Stimulated activated CD4-positive, alpha-beta T cell treated with anti-CD3 and anti-CD28 coated beads, TNF-alpha, amount 100 ng/mL, for 1 hour (primary cell): ENCODE measurements around the gene JMJD1C.
"Not testable (repeated sequence)": the region's sequence is repeated elsewhere in the genome, so short reads cannot be mapped to it uniquely, and the experiment has no call there.

ENCODE experiments used
- DNase-seq, 3 donors: peaks; one replicate each; pipeline ENCODE4 v3.0.0-alpha.2; 2020; ENCODE audit warnings: low read depth in 3 of 3, low spot score in 1 of 3

The JMJD1C gene

DNA sequence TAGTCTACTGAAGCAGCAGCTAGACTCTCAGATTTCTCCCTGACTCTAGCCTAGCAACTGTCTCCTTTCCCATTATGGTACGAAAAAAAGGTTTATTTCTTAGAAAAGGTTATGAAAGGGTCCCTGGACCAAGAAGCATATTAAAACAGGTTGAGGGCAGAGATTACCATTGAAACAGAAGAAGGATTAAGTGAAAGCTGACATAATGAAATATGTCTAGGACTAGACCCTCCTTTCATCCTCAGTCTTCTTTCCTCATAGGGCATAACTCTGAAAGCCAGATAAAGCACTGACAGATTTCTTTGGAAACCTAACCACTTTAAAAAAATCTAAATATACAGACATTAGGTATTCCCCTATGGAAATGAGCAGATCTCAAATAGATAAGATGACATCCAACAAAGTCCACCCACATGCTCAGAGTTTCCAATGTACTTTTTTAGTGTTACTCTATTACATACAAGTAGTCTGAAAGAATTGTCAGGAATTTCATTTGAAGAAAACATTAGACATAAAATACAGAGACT, 58.6 kb downstream of the JMJD1C start:
- DNase-seq: no peak

DNA sequence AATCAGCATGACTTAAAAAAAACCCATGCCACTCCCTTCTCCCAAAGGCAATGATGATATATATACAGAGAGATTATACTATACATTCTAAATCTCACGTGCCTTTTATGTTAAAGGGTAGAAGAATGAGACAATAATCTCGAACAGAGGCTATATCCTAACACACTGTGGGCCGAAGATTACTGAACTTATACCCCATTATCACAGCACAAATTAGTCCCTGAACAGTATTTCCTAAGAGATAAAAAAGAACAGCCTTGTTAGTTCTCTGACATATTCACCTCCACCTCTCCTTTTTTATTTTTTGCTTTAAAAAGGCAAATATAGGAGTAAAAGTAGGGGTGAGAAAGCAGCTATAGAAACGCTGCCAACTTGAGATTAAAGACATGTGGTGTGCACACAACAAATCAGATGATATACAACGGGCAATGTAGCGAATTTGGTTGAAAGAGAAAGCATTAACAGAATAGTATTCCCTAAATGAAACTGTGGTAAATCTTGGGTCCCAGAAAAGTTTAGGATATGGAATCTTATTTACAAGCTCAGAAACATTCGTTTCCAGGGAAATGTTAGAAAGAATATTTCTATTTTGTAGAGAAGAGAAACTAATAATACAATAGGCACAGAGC, 69.5 kb downstream of the JMJD1C start:
- DNase-seq: no peak

DNA sequence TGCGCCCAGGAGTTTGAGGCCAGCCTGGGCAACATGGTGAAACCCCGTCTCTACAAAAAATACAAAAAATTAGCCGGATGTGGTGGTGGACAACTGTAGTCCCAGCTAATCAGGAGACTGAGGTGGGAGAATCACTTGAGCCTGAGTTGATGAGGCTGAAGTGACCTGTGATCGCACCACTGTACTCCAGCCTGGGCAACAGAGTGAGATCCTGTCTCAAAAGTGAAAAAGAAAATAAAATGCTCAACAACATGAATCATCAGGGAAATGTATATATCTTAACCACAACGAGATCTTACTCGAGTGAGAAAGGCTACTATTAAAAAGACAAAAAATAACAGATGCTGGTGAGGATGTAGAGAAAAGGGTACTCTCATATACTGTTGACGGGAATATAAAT, 72.7 kb downstream of the JMJD1C start:
- no peak for DNase-seq

DNA sequence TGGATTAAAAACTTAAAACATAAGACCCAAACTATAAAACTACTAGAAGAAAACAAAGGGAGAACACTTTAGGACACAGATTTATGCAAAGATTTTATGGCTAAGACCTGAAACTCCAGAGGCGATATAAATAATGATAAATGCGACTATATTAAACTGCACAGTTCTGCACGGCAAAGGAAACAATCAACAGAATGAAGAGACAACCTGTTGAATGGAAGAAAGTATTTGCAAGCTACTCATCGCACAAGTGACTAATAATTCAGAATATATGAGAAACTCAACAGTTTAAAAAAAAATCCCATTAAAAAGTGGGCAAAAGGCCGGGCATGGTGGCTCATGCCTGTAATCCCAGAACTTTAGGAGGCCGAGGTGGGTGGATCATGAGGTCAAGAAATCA, 73.6 kb downstream of the JMJD1C start:
- DNase-seq: no peak

DNA sequence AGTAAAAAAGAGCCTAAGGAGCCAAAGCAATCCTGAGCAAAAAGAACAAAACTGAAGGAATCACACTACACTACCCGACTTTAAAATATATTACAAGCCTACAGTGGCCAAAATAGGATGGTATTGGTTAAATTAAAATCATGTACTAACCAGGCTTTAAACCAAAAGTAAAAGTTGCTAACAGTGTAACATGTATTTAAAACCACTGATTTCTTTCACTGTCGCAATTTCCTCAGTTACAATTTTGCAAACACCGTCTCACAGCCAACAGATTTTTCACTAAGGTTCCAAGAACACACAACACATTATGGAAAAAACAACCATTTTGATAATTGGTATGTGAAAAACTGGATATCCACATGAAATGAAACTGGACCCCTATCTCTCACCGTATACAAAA, 74.0 kb downstream of the JMJD1C start:
- DNase-seq: no peak

DNA sequence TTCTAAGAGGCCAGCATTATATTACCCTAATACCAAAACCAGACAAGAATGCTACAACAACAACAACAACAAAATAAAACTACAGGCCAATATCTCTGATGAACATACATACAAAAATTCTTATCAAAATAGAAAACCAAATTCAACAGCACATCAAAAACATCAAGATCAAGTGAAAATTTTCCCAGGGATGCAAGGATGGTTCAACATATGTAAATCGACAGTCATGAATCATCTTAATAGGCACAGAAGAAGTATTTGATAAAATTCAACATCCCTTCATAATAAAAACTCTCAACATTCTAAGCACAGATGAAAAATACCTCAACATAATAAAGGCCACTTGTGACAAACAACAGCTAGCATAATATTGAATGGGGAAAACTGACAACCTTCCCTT, 75.3 kb downstream of the JMJD1C start:
- no peak for DNase-seq

DNA sequence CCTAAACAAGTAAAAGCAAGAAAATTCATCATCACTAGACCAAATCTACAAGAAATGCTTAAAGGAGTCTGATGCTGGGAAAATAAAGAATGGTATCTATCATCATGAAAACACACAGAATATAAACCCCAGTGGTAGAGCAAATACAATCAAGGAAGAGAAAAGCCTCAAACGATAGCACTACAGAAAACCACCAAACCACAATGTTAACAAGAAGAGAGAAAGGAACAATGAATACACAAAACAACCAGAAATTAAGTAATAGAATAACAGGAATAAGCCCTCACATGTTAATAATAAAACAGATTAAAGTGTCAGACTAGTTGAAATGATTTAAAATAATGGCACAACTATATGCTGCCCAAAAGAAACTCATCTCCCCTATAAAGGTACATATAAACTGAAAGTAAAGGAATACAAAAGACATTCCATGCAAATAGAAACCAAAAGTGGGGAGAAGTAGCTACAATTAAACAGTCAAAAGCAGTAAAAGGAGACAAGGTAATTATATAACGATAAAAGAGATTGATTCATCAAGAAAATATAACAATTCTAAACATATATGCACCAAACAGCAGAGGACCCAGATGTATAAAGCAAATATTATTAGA, 77.3 kb downstream of the JMJD1C start:
- no peak for DNase-seq

DNA sequence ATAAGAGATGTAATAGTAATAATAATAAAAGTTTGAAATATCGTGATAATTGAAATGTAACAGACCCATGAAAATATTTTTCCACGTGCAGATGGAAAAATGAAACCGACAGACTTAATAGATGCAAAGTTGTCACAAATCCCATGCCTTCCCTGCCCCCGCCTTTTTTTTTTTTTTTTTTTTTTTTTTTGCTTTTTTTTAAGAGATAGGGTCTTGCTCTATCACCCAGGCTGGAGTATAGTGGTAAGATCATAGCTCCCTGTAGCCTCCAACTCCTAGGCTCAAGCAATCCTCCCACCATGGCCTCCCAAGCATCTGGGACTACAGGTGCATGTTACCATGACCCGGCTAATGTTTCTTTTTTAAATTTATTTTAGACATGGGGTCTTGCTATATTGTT, 80.5 kb downstream of the JMJD1C start:
- no peak for DNase-seq

DNA sequence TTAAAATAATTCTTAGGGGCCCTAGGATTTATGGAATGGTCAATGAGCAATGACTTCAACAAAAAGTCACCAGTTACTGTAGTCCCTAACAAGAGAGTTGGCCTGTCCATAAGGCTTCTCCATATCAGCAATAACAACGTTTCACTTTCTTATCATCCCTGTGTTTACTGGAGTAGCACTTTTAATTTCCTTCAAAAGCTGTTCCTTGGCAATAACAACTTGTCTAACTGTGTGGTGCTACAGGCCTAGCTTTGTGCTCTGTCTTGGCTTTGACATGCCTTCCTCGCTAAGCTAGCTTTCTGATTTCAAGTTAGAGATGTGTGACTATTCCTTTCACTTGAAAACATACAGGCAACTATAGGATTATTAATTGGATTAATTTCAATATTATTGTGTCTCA, 81.1 kb downstream of the JMJD1C start:
- no peak for DNase-seq

DNA sequence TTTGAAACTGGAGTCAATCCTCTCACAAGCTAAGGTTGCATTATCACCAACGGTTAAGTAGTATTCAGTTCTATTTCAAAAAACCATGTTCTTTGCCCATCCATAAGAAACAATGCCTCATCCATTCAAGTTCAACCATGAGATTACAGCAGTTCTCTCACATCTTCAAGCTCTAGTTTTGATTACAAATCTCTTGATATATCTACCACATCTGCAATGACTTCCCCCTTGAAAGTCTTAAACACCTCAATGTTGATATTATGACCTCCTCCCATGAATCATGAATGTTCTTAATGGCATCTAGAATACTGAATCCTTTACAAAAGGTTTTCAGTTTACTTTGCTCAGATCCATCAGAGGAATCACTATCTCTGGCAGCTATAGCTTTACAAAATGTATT, 81.8 kb downstream of the JMJD1C start:
- DNase-seq: no peak

DNA sequence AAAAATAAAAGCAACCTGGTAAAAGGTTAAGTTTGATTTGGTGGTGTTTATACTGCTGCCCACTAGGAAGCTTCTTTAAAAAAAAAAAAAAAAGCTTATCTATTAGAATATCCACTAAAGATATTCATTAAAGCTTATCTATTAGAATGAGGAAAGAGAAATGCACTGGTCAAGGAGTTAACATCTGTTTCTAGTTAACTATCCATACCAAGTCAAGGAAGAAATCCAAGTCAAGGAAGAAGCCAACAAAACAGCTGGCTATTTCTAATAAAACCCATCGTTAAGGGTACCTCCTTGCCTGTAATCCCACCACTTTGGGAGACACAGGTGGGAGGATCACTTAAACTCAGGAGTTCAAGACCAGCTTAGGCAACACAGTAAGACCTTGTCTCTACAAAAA, 82.6 kb downstream of the JMJD1C start:
- DNase-seq: no peak

DNA sequence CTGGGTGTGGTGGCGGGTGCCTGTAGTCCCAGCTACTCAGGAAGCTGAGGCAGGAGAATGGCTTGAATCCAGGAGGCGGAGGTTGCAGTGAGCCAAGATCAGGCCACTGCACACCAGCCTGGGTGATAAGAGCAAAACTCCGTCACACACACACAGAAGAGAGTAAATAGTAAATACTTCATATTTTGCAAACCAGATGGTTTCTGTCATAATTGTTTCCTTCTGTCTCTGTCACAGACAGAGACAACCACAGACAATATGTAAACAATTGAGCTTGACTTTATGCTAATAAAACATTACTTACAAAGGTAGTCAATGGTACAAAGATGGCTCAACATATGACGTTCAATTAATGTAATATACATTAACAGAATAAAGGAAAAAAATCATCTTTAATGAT, 83.7 kb downstream of the JMJD1C start:
- DNase-seq: no peak

DNA sequence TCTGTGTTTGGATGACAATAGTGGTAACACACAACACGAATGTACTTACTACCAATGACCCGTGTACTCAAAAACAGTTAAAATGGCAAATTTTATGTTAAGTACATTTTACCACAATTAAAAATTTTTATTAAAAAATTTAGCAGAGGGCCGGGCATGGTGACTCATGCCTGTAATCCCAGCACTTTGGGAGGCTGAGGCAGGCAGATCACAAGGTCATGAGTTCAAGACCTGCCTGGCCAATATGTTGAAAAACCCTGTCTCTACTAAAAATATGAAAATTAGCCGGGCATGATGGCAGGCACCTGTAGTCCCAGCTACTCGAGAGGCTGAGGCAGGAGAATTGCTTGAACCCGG, 88.5 kb downstream of the JMJD1C start:
- DNase-seq: not testable (repeated sequence)

DNA sequence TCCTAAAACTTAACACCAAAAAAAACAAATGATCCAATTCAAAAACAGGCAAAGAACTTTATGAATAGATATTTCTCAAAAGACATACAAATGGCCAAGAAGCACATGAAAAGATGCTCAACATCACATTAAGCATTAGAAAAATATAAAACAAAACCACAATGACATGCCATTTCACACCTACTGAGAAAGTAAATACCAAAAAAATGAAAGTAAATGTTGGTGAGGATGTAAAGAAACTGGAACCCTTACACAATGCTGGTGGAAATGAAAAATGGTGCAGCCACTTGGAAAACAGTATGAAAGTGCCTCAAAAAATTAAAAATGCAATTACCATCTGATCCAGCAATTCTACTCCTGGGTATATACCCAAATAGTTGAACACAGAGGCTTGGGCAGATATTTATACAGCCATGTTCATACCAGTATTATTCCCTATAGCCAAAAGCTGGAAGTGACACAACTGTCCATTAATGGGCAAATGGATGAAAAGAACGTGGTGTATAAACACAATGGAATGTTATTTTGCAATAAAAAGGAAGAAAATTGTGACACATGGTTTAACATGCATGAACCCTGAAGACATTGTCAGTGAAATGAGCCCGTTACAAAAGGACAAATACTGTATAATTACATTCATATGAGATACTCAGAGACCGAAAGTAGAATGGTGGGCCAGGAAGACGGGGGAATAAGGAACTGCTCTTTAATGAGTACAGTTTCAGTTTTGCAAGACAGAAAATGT, 89.0 kb downstream of the JMJD1C start:
- DNase-seq: no peak

DNA sequence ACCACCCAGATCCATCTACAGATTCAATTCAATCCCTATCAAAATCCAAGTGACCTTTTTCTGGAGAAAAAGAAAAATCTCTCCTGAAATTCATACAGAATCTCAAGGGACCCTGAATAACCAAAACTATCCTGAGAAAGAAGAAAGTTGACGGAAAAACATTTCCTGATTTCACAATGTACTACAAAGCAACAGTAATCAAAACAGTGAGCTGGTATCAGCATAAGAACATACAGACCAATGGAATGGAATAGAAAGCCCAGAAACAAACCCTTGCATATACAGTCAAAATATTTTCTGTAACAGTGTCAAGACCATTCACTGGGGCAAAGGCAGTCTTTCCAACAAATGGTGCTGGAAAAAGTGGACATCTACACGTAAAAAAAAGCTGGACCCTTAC, 89.9 kb downstream of the JMJD1C start:
- no peak for DNase-seq

DNA sequence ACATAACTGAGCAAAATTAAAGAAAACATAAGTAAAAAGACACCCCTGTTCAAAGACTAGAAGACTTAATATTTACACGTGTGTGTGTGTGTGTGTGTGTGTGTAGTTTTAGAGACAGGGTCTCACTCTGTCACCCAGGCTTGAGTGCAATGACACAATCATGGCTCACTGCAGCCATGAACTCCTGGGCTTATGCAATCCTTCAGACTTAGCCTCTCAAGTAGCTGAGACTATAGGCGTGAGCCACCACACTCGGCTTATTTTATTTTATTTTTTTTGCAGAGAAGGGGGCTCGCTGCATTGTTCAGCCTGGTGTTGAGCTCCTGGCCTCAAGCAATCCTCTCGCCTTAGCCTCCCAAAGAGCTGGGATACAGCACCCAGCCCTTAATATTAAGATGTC, 90.3 kb downstream of the JMJD1C start:
- no peak for DNase-seq

DNA sequence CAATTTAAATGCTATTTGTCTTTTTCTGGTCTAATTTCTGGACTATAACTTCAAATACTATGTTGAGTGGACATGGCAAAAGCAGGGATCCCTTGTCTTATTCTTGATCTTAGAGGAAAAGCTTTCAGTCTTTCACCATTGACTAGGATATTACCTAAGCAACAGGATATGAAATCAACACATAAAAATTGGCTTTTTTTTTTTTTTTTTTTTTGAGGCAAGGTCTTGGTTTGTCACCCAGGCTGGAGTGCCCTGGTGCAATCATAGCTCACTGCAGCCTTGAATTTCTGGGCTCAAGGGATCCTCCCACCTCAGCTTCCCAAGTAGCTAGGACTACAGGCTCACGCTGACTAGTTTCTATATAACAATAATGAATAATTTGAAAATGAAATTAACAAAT, 90.8 kb downstream of the JMJD1C start:
- DNase-seq: no peak

DNA sequence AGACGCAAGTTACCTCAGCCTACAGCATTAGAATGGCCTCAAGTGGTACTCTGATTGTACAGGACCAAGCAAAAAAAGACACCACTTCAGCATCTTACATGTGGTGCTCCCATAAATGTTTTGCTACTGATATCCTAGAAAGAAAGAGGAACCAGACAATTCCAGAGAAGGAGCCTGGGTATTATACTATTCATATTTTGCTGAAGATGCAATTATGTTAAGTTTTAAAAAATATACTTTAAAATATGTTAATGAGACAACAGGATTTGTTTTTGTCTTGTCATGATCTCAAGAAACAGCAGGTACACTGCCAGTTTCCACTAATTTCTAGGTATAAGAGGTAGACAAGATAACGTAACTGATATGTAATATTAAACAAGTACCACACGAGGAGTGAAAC, 92.6 kb downstream of the JMJD1C start:
- DNase-seq: no peak

DNA sequence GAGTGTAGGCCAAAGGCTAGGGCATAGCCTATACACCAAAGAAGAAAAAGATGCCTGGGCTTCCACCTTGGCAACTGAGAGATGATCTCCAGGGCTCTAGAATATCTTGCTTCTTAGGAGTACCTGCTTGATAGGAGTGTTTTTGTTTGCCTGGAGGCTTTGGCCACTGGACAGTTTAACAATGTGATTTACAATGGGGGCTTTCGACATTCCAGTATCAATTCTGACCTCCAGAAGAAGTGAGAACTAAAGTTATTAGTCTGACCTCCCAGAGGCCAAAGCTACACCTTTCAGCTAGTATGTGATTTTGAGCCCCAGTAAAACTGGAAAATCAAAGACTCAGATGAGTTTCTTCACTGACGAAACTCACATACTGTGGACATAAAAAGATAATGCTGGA, 96.1 kb downstream of the JMJD1C start:
- DNase-seq: no peak

DNA sequence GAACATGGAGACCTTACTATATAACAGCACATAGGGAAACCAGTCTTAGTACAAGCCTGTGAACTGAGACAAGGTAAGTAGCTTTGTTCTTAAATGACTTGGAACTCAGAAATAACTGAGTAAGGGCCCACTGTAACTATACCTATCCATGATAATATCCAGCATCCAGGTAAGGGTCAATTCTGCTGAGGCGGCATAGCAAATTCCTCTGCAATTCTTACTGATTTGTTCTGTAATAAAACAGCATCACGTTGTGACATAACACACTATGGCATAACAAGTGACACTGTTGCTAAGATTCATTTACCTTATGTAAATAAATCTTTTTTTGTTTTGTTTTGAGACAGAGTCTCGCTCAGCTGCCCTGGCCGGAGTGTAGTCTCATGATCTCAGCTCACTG, 97.4 kb downstream of the JMJD1C start:
- DNase-seq: no peak

DNA sequence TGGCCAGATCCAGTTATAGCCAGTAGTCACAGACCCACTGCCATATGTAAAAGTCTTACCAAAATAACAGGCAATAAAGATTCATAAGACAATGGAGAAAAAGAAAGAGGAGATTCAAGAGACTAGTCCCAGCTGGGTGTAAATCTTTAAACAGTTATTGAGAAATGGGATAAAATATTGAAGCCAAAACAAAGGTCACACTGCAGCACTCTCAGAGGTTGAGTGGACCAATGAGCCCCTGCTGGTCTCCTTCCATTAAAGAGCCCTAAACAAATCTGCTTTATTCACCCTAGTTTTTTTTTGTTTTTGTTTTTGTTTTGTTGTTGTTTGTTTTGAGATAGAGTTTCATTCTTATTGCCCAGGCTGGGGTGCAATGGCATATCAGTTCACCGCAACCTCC, 98.8 kb downstream of the JMJD1C start:
- DNase-seq: no peak

DNA sequence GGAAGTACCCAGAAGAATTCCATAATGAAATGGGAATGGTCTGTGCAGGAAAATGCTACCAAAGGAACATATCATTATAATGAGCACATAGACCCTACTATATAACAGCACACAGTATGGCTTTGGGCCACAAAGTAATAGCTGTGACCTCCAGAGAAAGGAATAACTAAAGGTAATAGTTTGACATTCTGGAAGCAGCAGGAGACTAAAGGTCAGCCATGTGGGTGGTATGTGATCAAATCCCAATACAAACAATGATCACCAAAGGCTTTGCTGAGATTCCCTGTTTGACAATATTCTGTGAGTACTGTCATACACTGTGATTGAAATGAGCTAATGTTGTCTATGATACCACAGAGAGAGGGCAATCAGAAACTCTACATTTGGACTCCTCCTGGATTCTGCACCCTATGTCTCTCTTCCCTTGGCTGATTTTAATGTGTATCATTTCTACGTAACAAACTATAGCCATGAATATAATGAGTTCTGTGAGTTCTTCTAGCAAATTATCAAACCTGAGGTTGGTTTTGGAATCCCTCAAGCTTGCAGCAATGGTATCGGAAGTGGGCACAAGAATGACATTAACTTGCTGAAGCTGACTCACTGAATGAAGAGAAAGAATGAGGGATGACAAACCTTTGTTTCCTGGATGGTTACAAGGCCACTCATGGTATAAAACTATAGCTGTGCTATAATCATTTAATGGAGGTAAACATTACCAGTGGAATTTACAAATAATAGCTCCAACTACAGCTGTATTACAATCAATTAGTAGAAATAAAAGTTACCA, 99.6 kb downstream of the JMJD1C start:
- DNase-seq: no peak
